ENCODE results near the gene ZNF280C.

ZNF280C gene

DNA sequence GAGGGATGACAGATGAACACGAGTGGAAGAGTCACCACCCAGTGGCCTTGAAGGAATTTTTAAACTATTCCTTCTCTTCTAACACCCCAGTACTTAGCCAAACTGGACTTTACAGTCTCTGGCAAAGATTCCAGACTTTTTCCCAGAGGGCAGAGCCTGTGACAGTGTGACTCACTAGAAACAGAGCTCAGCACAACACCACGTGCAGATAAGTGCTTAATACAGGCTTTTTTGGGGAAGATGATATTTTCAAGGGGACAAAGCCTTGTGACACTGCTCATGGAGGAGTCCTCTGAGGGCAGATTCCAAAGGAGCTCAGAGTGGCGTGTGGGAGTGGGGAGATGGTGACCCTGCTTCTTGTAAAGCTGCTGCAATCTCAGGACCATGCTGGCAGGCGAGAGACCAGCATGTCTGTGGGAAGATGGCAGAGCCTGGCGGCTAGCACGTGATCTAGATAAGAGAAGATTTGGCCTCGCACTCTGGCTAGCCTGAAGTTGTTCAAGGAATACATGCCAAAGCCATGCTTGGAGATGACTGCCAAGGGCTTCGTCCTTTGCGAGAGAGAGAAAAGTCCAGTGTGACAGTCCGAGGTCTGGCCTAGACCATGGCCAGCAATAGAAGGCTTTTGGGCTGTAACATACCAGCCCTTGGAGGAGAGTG lies 94.5 kb downstream of the ZNF280C start:
- DNase-seq: no peak

DNA sequence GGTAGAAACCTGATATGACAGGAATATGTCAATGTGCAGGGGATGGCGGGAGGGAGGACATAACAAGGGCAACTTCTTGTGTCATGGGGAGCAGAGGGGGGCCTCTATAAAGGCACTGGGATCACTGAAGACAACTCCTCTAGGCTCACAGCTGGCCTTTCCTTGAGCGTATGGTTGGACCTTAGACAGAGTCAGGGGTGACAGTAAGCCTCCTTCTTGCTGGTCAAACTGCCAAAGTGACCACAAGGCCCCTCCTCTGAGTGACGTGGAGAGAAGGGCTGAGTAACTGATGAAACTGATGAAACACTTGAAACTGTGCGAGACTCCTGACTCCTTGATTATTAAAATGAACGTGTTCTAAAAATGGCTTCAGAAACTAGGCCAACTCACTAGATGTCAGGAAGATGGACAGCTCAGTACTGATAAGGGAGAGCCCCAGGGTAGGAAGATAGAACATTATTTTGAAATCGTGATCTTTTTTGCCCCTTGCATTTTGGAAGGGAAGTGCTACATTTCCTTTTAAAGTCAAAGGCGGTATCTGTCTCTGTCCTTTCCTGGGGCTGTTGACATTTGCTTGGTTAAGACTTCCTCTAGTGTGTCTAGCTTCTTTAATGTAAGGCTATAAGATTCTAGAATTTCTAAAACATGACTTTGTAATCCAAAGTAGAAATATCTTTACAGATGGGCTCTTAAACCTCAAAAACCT lies 95.4 kb downstream of the ZNF280C start:
- DNase-seq: no peak

DNA sequence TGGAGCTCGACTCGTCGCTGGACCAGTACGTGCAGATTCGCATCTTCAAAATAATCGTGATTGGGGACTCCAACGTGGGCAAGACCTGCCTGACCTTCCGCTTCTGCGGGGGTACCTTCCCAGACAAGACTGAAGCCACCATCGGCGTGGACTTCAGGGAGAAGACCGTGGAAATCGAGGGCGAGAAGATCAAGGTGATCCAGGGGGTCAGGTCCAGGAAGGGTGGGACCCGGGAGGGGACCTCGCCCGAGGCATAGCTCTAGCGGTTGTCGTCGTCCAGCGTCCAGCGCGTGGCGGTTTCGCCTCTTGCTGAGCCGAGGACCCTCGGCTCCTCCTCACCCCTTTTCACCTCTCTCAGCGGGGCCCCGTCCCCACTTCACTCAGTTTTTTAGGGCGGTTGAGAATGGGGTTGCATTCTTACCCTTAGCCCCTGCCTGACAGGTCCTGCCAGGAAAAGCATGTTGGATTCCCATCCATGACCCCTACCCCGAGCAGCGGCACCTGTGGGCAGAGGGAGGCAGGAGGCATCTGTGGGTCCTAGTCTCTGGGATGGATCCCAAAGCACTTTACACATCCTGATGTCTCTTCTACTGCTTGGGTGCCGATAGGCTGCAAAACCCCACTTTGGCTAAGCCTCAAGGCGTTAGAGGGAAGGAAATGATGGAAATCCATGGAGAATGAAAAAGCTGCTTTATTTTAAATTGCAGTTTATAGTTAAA lies 96.4 kb downstream of the ZNF280C start:
- no peak for DNase-seq

DNA sequence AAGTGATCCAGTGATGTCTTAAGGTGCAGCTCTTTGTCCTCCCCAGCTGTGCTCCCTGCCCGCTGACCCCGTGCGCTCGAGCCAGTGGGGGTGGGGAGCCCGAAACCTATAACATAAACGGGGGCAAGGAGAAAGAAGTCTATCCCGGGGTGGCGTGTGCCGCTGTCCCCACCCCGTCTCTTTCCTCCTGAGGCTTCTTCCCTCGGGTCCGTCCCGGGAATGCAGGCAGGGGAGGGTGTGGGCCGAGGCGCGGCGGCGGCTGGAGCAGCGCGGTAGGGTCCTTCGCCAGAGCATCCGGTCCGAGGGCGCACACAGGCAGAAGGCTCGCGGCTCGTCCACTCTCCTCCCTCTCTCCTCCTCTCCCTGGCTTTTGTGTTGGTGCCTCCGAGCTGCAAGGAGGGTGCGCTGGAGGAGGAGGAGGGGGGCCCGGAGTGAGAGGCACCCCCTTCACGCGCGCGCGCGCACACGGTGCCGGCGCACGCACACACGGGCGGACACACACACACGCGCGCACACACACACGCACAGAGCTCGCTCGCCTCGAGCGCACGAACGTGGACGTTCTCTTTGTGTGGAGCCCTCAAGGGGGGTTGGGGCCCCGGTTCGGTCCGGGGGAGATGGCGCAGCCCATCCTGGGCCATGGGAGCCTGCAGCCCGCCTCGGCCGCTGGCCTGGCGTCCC lies 97.1 kb downstream of the ZNF280C start, which contains the start of gene RAB33A:
TSS of gene RAB33A (plus strand) at position 517 of the 681 bp plus-strand sequence. CDS start at position 618, 101 bp downstream.
- DNase-seq: no peak

DNA sequence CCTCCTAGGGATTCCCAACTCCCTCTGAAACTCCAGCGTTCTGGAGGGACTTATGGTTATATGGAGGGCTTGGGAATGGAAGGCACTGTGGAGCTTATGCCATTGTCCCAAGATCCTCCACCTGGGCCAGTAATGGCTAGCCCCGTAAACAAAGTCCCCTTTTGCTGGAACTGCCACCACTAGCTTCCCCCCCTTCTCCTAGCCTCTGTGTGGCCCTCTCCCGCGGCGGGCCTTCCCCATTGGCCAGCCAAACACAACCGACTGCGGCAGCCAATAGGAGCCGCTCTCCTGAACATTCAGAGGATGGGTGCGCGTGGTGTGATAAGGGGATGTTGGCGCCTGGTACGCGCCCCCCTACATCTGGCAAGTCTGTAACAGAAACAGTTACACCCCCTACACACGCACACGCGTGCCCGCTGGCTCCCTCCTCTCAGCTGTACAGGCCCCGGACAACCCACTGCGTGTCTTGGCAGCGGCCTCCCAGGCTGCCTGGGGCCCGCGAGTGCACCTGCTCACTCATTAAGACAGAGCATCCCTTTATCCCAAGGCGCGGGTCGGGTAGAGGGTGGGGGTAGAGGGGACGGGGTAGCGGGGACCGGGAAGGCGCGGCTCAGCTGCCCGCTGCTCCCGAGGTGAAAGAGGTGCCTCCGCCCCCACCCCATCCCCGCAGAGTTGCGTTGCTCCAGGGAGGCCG lies 97.8 kb downstream of the ZNF280C start:
- peak; percentile 67 for DNase-seq

DNA sequence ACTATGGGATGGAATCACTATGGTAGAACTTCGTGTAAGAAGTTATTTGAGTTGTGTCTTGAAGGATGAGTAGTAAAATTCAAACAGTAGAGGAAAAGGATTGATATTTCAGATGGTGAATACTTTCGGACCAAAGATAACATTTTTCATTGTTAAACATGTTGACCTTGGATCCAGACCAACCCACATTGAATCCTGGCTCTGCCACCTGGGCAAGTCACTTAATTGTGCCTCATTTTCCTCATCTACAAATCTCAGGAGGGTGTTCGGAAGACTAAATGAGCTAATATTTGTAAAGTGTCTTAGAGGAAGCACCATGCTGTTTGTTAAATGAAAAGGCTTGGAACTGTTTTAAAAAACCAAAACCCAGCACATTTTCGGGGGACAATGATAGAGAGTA lies 101.7 kb downstream of the ZNF280C start:
- DNase-seq: no peak

DNA sequence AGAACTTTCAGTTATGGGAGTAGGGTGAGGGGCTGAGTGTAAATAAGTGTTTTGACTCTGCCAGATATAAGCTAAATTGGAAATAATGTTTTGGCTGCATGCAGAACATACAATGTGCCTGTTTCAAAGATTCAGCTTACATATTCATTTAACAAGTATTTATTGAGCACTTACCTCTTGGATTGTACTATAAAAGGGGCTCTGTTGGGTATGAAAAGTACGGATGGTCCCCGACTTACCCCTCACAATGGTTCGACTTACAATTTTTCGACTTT lies 102.3 kb downstream of the ZNF280C start:
- DNase-seq: no peak

DNA sequence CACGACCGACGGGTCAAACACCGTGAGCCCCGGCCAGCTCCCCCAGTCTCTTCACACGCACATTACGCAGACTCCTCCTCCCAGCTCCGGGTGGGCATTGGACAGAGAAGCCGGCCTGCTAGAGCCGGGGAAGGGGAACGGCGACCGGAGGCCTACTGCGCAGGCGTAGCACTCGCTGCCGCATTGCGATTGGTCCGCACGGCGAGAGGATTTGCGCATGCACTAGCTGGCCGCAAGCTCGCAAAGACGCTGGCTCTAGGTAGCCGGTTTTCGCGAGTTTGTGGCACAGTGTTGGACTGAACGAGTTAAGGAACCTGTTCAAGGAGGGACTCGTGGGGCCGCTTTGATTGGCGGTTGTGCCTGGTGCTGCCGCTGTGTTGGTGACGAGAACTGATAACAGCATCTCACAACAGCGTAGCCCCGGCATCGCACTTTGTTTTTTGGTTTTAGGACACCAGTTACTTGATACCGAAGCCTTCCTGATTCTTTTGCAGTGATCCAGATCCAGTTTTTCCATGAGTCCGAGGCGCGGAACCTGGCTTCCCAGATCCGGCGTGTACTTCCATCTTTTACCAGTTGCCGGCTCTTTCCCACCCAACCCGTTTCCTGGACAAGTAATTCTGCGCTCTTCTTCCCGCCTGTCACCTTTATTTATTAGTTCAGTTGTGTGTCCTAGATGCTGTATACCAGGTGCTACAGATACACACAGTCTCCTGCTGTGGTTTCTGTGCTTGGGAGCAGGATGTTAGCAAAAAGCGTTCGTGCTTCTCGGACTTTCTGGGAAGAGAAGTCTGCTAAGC lies 102.8 kb downstream of the ZNF280C start, which contains the start of gene AIFM1:
TSS of gene AIFM1 (minus strand) at position 139 of the 800 bp plus-strand sequence. CDS start 185 bp downstream, outside the sequence.
- peak; percentile 73 for DNase-seq

DNA sequence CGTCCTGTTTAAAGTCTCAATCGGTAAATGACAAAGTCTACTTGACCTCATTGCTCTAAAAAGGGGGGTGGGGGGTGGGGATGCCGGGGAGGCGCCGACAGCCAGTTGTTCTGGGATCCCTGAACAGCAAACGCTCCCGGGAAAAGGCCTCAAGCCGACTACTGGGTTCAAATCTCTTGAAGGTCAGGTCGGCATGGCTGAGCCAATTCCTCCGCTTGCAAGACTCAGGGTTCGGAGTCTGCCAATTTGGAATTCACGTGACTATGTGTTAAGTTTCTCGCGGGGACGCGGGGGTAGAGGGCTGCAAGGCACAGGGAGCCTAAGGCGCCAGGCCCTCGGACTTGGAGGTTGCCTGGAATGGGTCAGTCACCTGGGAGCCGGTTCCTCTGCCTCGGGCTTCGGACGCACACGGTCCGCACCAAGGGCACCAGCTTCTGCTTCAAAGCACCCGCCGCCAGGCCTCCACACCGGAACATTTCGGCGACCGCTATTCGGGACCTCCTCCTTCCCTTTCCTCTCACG lies 103.5 kb downstream of the ZNF280C start:
- no peak for DNase-seq

DNA sequence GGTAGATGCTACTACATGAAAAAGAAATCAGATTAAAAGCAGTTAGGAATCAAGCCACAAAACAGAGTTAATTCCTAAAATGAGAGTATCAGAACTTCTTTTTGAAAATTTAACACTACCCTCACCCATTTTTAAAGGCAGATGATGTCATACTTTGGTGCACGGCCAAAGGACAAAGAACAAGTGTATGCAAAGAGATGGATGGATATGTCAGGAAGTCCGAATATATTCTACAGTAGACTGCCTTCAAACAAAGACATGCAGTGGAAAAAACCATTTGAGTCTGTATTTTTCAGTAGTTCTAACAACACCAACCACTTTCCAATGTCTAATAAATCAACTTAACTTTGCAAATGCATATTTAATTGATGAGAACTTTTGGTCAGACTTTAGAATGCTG lies 105.3 kb downstream of the ZNF280C start:
- DNase-seq: no peak

DNA sequence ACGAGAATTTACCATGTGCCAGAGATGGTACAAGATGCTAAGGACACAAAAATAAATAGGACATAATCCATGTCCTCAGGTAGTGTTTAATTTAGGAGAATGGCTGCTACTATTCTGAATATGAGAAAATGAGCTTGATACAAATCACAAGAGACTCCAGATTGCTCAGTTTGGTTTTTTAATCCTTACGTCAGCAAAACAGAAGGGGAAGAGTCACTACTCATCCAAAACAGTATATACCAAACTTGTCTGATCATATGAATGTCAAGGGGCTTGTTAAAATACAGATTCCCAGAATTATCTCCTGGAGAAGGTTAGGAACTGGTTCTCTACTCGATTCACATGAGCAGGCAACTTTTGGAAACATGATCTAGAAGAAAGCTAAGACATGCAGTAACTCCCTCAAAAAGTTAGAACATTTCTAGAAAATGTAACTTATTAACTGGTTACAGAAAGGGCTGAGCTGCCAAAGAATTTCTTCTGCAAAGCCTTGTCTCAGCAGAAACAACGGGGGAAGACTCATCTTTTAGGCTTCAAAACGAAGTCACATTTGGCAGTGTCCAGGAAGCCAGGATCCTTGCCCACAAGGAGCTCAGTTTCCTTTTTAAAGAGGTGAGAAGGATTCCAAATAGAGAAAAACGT lies 106.5 kb downstream of the ZNF280C start:
- DNase-seq: no peak

DNA sequence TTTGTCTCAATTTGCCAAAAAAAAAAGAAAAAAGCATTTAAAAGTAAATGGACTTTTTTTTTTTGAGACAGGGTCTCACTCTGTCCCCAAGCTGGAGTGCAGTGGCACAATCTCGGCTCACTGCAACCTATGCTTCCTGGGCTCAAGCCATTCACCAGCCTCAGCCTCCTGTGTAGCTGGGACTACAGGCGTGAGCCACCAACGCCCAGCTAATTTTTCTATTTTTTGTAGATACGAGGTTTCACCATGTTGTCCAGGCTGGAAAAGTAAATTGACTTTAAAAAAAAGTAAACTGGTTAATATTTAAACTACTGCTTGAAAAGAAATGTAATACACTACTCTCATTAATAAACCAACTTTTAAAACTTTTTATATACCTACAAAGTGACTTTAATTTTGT lies 108.9 kb downstream of the ZNF280C start:
- no peak for DNase-seq

DNA sequence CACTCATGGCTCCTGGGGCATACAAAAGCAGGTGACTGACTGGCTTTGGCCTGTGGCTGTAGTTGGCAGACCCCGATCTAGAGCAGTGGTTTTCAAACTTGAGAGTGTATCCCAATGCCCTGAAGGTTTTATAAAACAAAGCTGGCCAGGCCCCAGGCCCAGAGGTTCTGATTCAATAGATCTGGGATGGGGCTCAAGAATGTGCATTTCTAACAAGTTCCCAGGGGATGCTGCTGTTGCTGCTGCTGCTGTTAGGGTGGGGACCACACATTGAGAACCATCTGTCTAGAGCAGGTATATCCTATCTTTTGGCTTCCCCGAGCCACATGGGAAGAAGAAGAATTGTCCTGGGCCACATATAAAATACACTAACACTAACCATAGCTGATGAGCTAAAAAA lies 110.4 kb downstream of the ZNF280C start:
- peak; percentile 29 for DNase-seq

DNA sequence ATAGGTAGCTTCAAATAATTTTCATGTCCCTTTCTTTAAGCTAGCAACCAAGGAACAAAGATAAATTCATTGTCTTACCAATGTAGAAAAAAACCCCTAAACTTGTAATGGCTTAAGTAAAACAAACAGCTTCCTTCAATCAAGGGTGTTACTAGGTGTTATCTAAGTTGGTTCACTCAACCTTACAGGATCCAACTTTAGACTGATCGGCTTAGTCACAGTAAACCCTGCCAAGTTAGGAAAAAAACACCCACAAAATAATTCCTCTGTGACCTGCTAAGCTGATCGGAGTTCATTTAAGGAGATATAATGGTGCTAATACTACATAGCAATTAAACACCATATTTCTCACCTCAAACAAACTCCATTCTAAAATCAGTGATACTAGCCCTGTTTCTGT lies 113.1 kb downstream of the ZNF280C start:
- no peak for DNase-seq
